DOHH2 (cell line): ENCODE results near the gene RAPGEF1.

Experiments
- EZH2phosphoT487 ChIP-seq: fragments of 200-600 bp; sonication (generic); IDR thresholded peaks from 2 replicates; pipeline ENCODE4 v1.6.1; 2017; ENCODE audit warnings: borderline replicate concordance, mild to moderate bottlenecking, antibody characterized with exemption, low read length, moderate library complexity, mixed read lengths
- TF ChIP-seq, protein P1 (sequence below): fragments of 200-600 bp; sonication (generic); IDR thresholded peaks from one replicate; pipeline ENCODE4 v1.5.1; 2014; ENCODE audit warnings: antibody characterized with exemption, mild to moderate bottlenecking, low read depth, low read length; ENCODE audit not compliant: poor library complexity, severe bottlenecking

DNA sequence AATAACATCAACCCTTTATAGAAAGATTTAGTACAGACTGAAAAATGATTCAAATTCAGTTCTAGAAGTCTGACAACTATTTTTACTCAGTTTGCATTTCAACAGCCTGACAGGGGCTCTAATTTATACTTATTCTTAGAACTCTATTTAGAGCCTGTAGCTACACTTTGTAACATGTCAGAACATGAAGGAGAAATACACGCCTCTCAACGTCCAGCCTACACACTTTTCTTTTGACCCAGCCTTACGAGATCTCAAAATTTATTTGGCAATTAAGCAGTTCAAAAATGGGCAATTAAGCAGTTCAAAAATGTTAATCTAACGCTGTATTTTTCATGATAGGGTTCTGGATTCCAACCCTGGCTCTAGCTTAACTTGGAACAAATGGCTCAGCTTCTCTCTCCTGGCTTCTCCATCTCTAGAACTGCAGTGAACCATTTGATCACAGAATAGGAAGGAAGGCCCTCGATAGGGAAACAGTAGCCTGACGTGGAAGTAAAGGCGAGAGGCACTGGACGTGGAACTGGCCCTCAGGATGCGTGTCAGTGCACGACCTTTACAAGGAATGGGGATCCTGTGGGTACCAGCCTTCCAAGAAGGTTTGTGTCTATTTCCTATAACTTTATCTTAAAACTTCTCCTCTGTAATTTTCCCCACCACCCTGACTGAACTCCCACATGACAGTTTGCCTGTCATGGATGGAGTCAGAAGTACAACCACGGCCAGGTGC, 128.1 kb downstream of the RAPGEF1 start:
- TF ChIP-seq, protein P1, sequence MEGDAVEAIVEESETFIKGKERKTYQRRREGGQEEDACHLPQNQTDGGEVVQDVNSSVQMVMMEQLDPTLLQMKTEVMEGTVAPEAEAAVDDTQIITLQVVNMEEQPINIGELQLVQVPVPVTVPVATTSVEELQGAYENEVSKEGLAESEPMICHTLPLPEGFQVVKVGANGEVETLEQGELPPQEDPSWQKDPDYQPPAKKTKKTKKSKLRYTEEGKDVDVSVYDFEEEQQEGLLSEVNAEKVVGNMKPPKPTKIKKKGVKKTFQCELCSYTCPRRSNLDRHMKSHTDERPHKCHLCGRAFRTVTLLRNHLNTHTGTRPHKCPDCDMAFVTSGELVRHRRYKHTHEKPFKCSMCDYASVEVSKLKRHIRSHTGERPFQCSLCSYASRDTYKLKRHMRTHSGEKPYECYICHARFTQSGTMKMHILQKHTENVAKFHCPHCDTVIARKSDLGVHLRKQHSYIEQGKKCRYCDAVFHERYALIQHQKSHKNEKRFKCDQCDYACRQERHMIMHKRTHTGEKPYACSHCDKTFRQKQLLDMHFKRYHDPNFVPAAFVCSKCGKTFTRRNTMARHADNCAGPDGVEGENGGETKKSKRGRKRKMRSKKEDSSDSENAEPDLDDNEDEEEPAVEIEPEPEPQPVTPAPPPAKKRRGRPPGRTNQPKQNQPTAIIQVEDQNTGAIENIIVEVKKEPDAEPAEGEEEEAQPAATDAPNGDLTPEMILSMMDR = no peak
- no peak for TF ChIP-seq EZH2phosphoT487
